Measurements from ENCODE around the gene CCDC7. TPM values are rescaled to one million over a fixed set of nuclear protein-coding genes. Genes with fewer than 3 reads are reported as not detected.

CCDC7 gene
- total RNA-seq, 2 experiments from 2014 or later, result 9.8 to 12.3 TPM

DNA sequence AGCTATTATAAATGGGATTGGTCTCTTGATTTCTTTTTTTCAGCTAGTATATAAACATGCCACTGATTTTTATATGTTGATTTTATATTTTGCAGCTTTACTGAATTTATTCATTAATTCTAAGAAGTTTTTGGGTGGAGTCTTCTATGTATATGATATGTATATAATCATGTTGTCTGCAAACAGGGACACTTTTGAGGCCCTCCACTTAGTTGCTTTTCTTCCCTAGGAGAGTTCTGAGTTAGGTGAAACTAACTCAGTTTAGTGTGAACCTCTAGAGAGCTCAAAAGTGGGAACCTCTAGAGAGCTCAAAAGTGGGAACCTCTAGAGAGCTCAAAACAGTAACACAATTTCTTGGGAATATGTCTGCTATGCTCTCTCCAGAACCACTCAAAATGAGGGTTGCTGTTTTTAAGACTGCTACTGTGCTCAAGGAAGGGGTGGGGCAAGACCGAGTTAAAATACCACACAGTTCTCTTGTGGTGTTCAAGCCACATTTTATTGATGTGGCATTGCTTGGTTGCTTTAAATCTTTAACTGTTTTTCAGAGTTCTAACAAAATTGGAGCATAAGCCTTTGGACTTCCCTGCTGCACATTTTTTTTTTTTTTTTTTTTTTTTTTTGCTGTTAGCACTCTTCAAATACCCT is 13.2 kb downstream of the CCDC7 start:
- intact Hi-C loops (cut with micrococcal nuclease; ENCODE audit: unreplicated experiment), result loop anchor here (10.0 kb wide), 1 partner anchor 466 kb away; no protein-coding TSS in a partner anchor
- Histone ChIP-seq H3K79me2 (ENCODE audit: insufficient read depth, low read depth, low read length) (no peaks in the 10 kb centered on the region), H4K20me1 (ENCODE audit: insufficient read depth, low read length) (no peaks in the 10 kb centered on the region), H3K4me3 (ENCODE audit: low read depth, low read length, poor library complexity, severe bottlenecking) (no peak overlapping the region), H3K27ac (ENCODE audit: low read depth, low read length, poor library complexity, severe bottlenecking) (no peak overlapping the region), H3K36me3 (ENCODE audit: insufficient read depth, low read length) (0 out of 2 replicates have a peak, but pooled peaks cover 3% of the 10 kb centered on the region), H2AFZ (ENCODE audit: low read length) (no peak overlapping the region), H3K4me2 (ENCODE audit: low read length) (no peak overlapping the region), H3K9me3 (ENCODE audit: low read length) (no peaks in the 10 kb centered on the region), H3K4me1 (ENCODE audit: insufficient read depth, low read length, poor library complexity, severe bottlenecking) (no peaks in the 10 kb centered on the region), H3K9me2 (ENCODE audit: insufficient read depth, low read length) (no peaks in the 10 kb centered on the region)
- ChIA-PET POLR2A (interaction anchor here (0.5 to 1.3 kb wide), 5 partner anchors 9 to 558 kb away, joined by 3 to 6 read pairs (median 3); partner anchors contain the start of gene CCDC7), CTCF (ENCODE audit: unreplicated experiment) (no interaction called here)
- DNase-seq (ENCODE audit: low spot score), result no peak
- no peak for TF ChIP-seq EZH2phosphoT487 (IDR thresholded peaks at IDR 0.05; ENCODE audit: borderline replicate concordance, low read depth, low read length)
- TF ChIP-seq, protein P1, sequence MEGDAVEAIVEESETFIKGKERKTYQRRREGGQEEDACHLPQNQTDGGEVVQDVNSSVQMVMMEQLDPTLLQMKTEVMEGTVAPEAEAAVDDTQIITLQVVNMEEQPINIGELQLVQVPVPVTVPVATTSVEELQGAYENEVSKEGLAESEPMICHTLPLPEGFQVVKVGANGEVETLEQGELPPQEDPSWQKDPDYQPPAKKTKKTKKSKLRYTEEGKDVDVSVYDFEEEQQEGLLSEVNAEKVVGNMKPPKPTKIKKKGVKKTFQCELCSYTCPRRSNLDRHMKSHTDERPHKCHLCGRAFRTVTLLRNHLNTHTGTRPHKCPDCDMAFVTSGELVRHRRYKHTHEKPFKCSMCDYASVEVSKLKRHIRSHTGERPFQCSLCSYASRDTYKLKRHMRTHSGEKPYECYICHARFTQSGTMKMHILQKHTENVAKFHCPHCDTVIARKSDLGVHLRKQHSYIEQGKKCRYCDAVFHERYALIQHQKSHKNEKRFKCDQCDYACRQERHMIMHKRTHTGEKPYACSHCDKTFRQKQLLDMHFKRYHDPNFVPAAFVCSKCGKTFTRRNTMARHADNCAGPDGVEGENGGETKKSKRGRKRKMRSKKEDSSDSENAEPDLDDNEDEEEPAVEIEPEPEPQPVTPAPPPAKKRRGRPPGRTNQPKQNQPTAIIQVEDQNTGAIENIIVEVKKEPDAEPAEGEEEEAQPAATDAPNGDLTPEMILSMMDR (conservative IDR thresholded peaks at IDR 0.05; ENCODE audit: low read length), result no peak
- BruUV-seq (replicated peaks), result no TSS peak

DNA sequence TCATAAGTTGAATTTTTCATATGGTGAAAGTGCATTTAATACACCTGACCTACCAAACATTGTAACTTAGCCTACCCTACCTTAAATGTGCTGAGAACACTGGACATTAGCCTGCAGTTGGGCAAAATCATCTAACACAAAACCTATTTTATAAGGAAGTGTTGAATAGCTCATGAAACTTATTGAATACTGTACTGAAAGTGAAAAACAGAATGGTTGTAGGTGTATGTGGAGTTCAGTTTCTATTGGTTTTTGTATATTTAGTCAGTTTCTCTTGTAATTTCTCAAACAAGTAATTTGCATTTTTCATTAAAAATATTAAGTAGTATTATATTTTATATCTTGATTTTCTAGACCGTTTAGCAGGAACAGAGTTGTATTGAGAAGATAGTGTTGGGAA is 15.3 kb downstream of the CCDC7 start:
- BruUV-seq (replicated peaks), result no TSS peak
- Histone ChIP-seq H3K36me3 (ENCODE audit: insufficient read depth, low read length) (0 out of 2 replicates have a peak, but pooled peaks cover 3% of the 10 kb centered on the region), H3K9me2 (ENCODE audit: insufficient read depth, low read length) (no peaks in the 10 kb centered on the region), H2AFZ (ENCODE audit: low read length) (no peak overlapping the region), H3K27ac (ENCODE audit: low read depth, low read length, poor library complexity, severe bottlenecking) (no peak overlapping the region), H3K4me2 (ENCODE audit: low read length) (no peak overlapping the region), H3K4me3 (ENCODE audit: low read depth, low read length, poor library complexity, severe bottlenecking) (no peak overlapping the region), H3K79me2 (ENCODE audit: insufficient read depth, low read depth, low read length) (no peaks in the 10 kb centered on the region), H4K20me1 (ENCODE audit: insufficient read depth, low read length) (no peaks in the 10 kb centered on the region), H3K9me3 (ENCODE audit: low read length) (no peaks in the 10 kb centered on the region), H3K4me1 (ENCODE audit: insufficient read depth, low read length, poor library complexity, severe bottlenecking) (no peaks in the 10 kb centered on the region)
- intact Hi-C loops (cut with micrococcal nuclease; ENCODE audit: unreplicated experiment), result no loop called here
- no peak for DNase-seq (ENCODE audit: low spot score)
- TF ChIP-seq EZH2phosphoT487 (IDR thresholded peaks at IDR 0.05; ENCODE audit: borderline replicate concordance, low read depth, low read length), result no peak
- TF ChIP-seq, protein P1 (conservative IDR thresholded peaks at IDR 0.05; ENCODE audit: low read length), result no peak
- POLR2A ChIA-PET, result no interaction called here
- CTCF ChIA-PET (ENCODE audit: unreplicated experiment), result no interaction called here

DNA sequence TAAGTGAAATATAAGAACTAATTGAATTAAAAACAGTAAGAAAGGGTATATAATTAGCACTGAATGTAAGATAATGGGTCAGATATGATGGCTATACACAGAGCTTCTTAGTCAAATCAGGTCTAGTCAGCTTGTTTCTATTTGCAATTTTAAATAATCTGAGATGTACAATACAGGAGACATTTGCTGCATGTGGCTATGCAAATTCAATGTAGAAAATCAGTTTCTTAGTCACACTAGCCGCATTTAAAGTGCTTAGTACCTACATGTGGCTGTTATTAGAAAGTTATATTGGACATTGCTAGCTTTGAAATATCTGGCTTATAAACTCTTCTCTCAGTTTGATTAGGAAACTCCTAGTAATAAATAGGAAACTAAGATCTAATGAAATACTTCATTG is 25.3 kb downstream of the CCDC7 start:
- Histone ChIP-seq H2AFZ (ENCODE audit: low read length) (no peak overlapping the region), H3K27ac (ENCODE audit: low read depth, low read length, poor library complexity, severe bottlenecking) (no peak overlapping the region), H3K4me2 (ENCODE audit: low read length) (no peak overlapping the region), H3K4me3 (ENCODE audit: low read depth, low read length, poor library complexity, severe bottlenecking) (no peak overlapping the region), H3K36me3 (ENCODE audit: insufficient read depth, low read length) (no peaks in the 10 kb centered on the region), H3K9me2 (ENCODE audit: insufficient read depth, low read length) (no peaks in the 10 kb centered on the region), H3K79me2 (ENCODE audit: insufficient read depth, low read depth, low read length) (no peaks in the 10 kb centered on the region), H4K20me1 (ENCODE audit: insufficient read depth, low read length) (no peaks in the 10 kb centered on the region), H3K4me1 (ENCODE audit: insufficient read depth, low read length, poor library complexity, severe bottlenecking) (no peaks in the 10 kb centered on the region), H3K9me3 (ENCODE audit: low read length) (no peaks in the 10 kb centered on the region)
- intact Hi-C loops (cut with micrococcal nuclease; ENCODE audit: unreplicated experiment), result no loop called here
- POLR2A ChIA-PET, result interaction anchor here (0.6 to 0.7 kb wide), 3 partner anchors 13 to 1272 kb away, joined by 3 to 4 read pairs (median 3); no protein-coding TSS in a partner anchor
- DNase-seq (ENCODE audit: low spot score), result no peak
- no TSS peak for BruUV-seq (replicated peaks)
- CTCF ChIA-PET (ENCODE audit: unreplicated experiment), result no interaction called here
- no peak for TF ChIP-seq EZH2phosphoT487 (IDR thresholded peaks at IDR 0.05; ENCODE audit: borderline replicate concordance, low read depth, low read length)
- TF ChIP-seq, protein P1 (conservative IDR thresholded peaks at IDR 0.05; ENCODE audit: low read length), result no peak
